H9 (cell line): ENCODE measurements around the gene MGAT4A. TPM values are rescaled to one million over a fixed set of nuclear protein-coding genes. Genes with fewer than 3 reads are reported as not detected.

Source experiments
- DNase-seq: peaks from one replicate; pipeline ENCODE4 v3.0.0-alpha.2; 2017
- H2AFZ ChIP-seq: one replicate; pipeline ENCODE4 v1.6.1; 2013; ENCODE audit warnings: mild to moderate bottlenecking, low read length, control low read depth, moderate library complexity
- H2AK5ac ChIP-seq: 2 replicates; pipeline ENCODE4 v1.6.1; 2013; ENCODE audit warnings: low read length, control low read depth, mixed read lengths; ENCODE audit not compliant: insufficient read length
- H2BK120ac ChIP-seq: one replicate; pipeline ENCODE4 v1.6.1; 2013; ENCODE audit warnings: low read depth, mild to moderate bottlenecking, low read length, control low read depth, inconsistent platforms; ENCODE audit not compliant: poor library complexity, severe bottlenecking
- H2BK12ac ChIP-seq: 2 replicates; pipeline ENCODE4 v1.6.1; 2013; ENCODE audit warnings: low read length, control low read depth, mixed read lengths, low read depth; ENCODE audit not compliant: insufficient read length
- H2BK15ac ChIP-seq: 2 replicates; pipeline ENCODE4 v1.6.1; 2013; ENCODE audit warnings: low read depth, low read length, control low read depth
- H2BK20ac ChIP-seq: one replicate; pipeline ENCODE4 v1.6.1; 2013; ENCODE audit warnings: low read depth, mild to moderate bottlenecking, low read length, control low read depth, inconsistent platforms; ENCODE audit not compliant: poor library complexity, severe bottlenecking
- H2BK5ac ChIP-seq: 2 replicates; pipeline ENCODE4 v1.6.1; 2013; ENCODE audit warnings: low read length, control low read depth, mixed read lengths; ENCODE audit not compliant: insufficient read length
- H3K14ac ChIP-seq: 2 replicates; pipeline ENCODE4 v1.6.1; 2013; ENCODE audit warnings: low read length, control low read depth; ENCODE audit not compliant: insufficient read depth
- H3K18ac ChIP-seq: 2 replicates; pipeline ENCODE4 v1.6.1; 2013; ENCODE audit warnings: low read depth, mild to moderate bottlenecking, mixed read lengths, low read length, control low read depth; ENCODE audit not compliant: insufficient read length
- H3K23ac ChIP-seq: 2 replicates; pipeline ENCODE4 v1.6.1; 2013; ENCODE audit warnings: low read length, control low read depth, mixed read lengths, low read depth; ENCODE audit not compliant: insufficient read length
- H3K23me2 ChIP-seq: 2 replicates; pipeline ENCODE4 v1.6.1; 2013; ENCODE audit warnings: low read depth, mild to moderate bottlenecking, mixed read lengths, low read length, control low read depth; ENCODE audit not compliant: insufficient read length, poor library complexity, severe bottlenecking
- H3K27ac ChIP-seq: 2 replicates; pipeline ENCODE4 v1.5.1; 2013; ENCODE audit warnings: low read length, control low read depth, mixed read lengths, low read depth; ENCODE audit not compliant: insufficient read length
- H3K27me3 ChIP-seq: 2 replicates; pipeline ENCODE4 v1.6.1; 2013; ENCODE audit warnings: low read length, control low read depth, inconsistent platforms; ENCODE audit not compliant: insufficient read depth
- H3K4ac ChIP-seq: 2 replicates; pipeline ENCODE4 v1.6.1; 2013; ENCODE audit warnings: low read depth, mild to moderate bottlenecking, control low read depth, inconsistent platforms, low read length, moderate library complexity
- H3K4me1 ChIP-seq: 2 replicates; pipeline ENCODE4 v1.6.1; 2013; ENCODE audit warnings: low read length, control low read depth, inconsistent platforms; ENCODE audit not compliant: insufficient read depth
- H3K4me2 ChIP-seq: 2 replicates; pipeline ENCODE4 v1.6.1; 2013; ENCODE audit warnings: low read length, control low read depth, mixed read lengths; ENCODE audit not compliant: insufficient read length, insufficient read depth
- H3K56ac ChIP-seq: 2 replicates; pipeline ENCODE4 v1.6.1; 2013; ENCODE audit warnings: low read depth, mild to moderate bottlenecking, mixed read lengths, low read length, control low read depth; ENCODE audit not compliant: insufficient read length
- H3K79me1 ChIP-seq: 2 replicates; pipeline ENCODE4 v1.6.1; 2013; ENCODE audit warnings: low read depth, mild to moderate bottlenecking, moderate library complexity, low read length, control low read depth, inconsistent platforms; ENCODE audit not compliant: insufficient read depth, poor library complexity, severe bottlenecking
- H3K79me2 ChIP-seq: 2 replicates; pipeline ENCODE4 v1.6.1; 2013; ENCODE audit warnings: low read length, control low read depth, inconsistent platforms; ENCODE audit not compliant: insufficient read depth
- H3K9ac ChIP-seq: 2 replicates; pipeline ENCODE4 v1.6.1; 2013; ENCODE audit warnings: low read length, control low read depth, mixed read lengths; ENCODE audit not compliant: insufficient read length; ENCODE audit errors: extremely low read depth
- H3K9me3 ChIP-seq: one replicate; pipeline ENCODE4 v1.6.1; 2013; ENCODE audit warnings: low read depth, low read length, inconsistent platforms; ENCODE audit not compliant: control insufficient read depth
- H3T11ph ChIP-seq: one replicate; pipeline ENCODE4 v1.6.1; 2013; ENCODE audit warnings: mild to moderate bottlenecking, low read length, control low read depth, inconsistent platforms
- H4K20me1 ChIP-seq: one replicate; pipeline ENCODE4 v1.6.1; 2013; ENCODE audit not compliant: control insufficient read depth, insufficient read length, insufficient read depth
- H4K5ac ChIP-seq: 2 replicates; pipeline ENCODE4 v1.6.1; 2013; ENCODE audit warnings: low read depth, mild to moderate bottlenecking, mixed read lengths, low read length, control low read depth; ENCODE audit not compliant: insufficient read length
- H4K8ac ChIP-seq: replicated peaks from 2 replicates; pipeline ENCODE4 v1.6.1; 2013; ENCODE audit warnings: low read length, control low read depth, mixed read lengths, low read depth; ENCODE audit not compliant: insufficient read length
- H4K91ac ChIP-seq: 2 replicates; pipeline ENCODE4 v1.6.1; 2013; ENCODE audit warnings: low read depth, mild to moderate bottlenecking, moderate library complexity, mixed read lengths, low read length, control low read depth; ENCODE audit not compliant: insufficient read length
- H3K27ac Mint-ChIP-seq, 3 experiments: 2 replicates in 2 of 3; 3 replicates in 1 of 3; pipeline ENCODE4 v1.8.0; 2020 to 2021; ENCODE audit warnings: mixed read lengths in 3 of 3, mild to moderate bottlenecking in 1 of 3, moderate library complexity in 1 of 3
- H3K27me3 Mint-ChIP-seq: 2 replicates; pipeline ENCODE4 v1.8.0; 2021; ENCODE audit warnings: low read depth, mild to moderate bottlenecking, moderate library complexity, mixed read lengths
- H3K36me3 Mint-ChIP-seq, 3 experiments: 2 replicates in 2 of 3; 3 replicates in 1 of 3; pipeline ENCODE4 v1.8.0; 2020 to 2021; ENCODE audit warnings: low read depth in 3 of 3, mixed read lengths in 3 of 3; ENCODE audit not compliant: insufficient read depth in 1 of 3
- H3K4me1 Mint-ChIP-seq, 2 experiments: 2 replicates each; pipeline ENCODE4 v1.8.0; 2020; ENCODE audit warnings: mixed read lengths in 2 of 2
- H3K4me3 Mint-ChIP-seq, 2 experiments: 2 replicates in 1 of 2; 3 replicates in 1 of 2; pipeline ENCODE4 v1.8.0; 2020 to 2021; ENCODE audit warnings: mild to moderate bottlenecking in 2 of 2, mixed read lengths in 2 of 2, moderate library complexity in 1 of 2
- H3K9me3 Mint-ChIP-seq, 2 experiments: 2 replicates in 1 of 2; 3 replicates in 1 of 2; pipeline ENCODE4 v1.8.0; 2020; ENCODE audit warnings: mild to moderate bottlenecking in 2 of 2, mixed read lengths in 2 of 2, moderate library complexity in 1 of 2
- WGBS: extraction: QIAGEN DNeasy Blood & Tissue Kit; methylation state at CpG from one replicate; pipeline ENCODE4 v1.1.7; 2013; ENCODE audit warnings: missing lambda C conversion rate, low lambda C conversion rate, mixed read lengths; ENCODE audit not compliant: insufficient read length; ENCODE audit errors: extremely low coverage; 5-methylcytosine and 5-hydroxymethylcytosine counted together
- total RNA-seq: library from RNA; stranded (reverse); gene quantifications from 2 replicates; pipeline ENCODE4 v1.2.1, GENCODE V29; 2021
- TF ChIP-seq, protein P1 (sequence below): fragments of 200-600 bp; sonication (generic); conservative IDR thresholded peaks from 3 replicates; pipeline ENCODE4 v1.8.0; 2021; ENCODE audit warnings: antibody characterized with exemption, mild to moderate bottlenecking

The MGAT4A gene
- total RNA-seq, 1 experiment from 2014 or later: 3.5 TPM

DNA sequence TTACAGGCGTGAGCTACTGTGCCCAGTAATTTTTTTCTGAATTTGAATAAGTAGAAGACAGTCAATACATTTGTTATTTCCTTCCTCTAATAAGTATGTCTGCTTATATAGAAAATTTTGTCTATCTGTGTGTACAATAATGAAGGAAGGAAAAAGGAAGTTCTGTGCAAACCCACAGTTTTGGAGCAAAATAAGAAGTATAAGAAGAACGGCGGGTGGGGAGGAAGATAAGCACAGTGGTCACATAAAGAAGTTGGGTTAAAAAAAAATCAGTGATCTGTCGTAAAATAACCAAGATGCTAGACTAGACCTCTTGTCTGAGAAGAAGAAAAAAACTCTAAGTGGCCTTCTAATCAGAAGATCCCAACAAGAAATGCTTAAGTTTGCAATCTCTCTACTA, 20.2 kb downstream of the MGAT4A start:
- no peaks in the 10 kb centered on the region for H3K36me3 Mint-ChIP-seq
- Histone ChIP-seq H4K8ac (no peak overlapping the region), H3K79me2 (no peaks in the 10 kb centered on the region), H2BK12ac (no peak overlapping the region), H3K56ac (no peak overlapping the region), H4K20me1 (no peaks in the 10 kb centered on the region), H2BK5ac (no peak overlapping the region), H2BK15ac (no peak overlapping the region), H3K9me3 (no peaks in the 10 kb centered on the region), H3K4ac (no peak overlapping the region), H4K91ac (no peak overlapping the region), H2BK20ac (no peak overlapping the region), H3T11ph (no peak overlapping the region), H3K23me2 (no peaks in the 10 kb centered on the region), H3K27me3 (no peaks in the 10 kb centered on the region), H3K4me2 (no peak overlapping the region), H3K4me1 (no peaks in the 10 kb centered on the region), H3K79me1 (no peaks in the 10 kb centered on the region), H2BK120ac (no peak overlapping the region), H3K9ac (no peak overlapping the region), H3K23ac (no peak overlapping the region), H2AFZ (no peak overlapping the region), H3K18ac (no peak overlapping the region), H3K14ac (no peak overlapping the region), H4K5ac (no peak overlapping the region), H2AK5ac (no peak overlapping the region), H3K27ac (no peak overlapping the region)
- TF ChIP-seq, protein P1, sequence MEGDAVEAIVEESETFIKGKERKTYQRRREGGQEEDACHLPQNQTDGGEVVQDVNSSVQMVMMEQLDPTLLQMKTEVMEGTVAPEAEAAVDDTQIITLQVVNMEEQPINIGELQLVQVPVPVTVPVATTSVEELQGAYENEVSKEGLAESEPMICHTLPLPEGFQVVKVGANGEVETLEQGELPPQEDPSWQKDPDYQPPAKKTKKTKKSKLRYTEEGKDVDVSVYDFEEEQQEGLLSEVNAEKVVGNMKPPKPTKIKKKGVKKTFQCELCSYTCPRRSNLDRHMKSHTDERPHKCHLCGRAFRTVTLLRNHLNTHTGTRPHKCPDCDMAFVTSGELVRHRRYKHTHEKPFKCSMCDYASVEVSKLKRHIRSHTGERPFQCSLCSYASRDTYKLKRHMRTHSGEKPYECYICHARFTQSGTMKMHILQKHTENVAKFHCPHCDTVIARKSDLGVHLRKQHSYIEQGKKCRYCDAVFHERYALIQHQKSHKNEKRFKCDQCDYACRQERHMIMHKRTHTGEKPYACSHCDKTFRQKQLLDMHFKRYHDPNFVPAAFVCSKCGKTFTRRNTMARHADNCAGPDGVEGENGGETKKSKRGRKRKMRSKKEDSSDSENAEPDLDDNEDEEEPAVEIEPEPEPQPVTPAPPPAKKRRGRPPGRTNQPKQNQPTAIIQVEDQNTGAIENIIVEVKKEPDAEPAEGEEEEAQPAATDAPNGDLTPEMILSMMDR: no peak
- H3K27me3 Mint-ChIP-seq: peaks cover 4% of the 10 kb centered on the region
- H3K27ac Mint-ChIP-seq: no peak overlapping the region
- no peaks in the 10 kb centered on the region for H3K4me1 Mint-ChIP-seq
- no peaks in the 10 kb centered on the region for H3K9me3 Mint-ChIP-seq
- no CpG with 5 or more reads among the region's 4 CpGs for WGBS
- no peak for DNase-seq
- no peak overlapping the region for H3K4me3 Mint-ChIP-seq
